ENCODE measurements around the gene PLEKHG2. TPM values are rescaled to one million over a fixed set of nuclear protein-coding genes. Genes with fewer than 3 reads are reported as not detected.

The PLEKHG2 gene
- total and polyA plus RNA-seq, 9 of the 15 experiments (the other 6 are each of a cell fraction or from before 2014, with no cell fraction given) = 0.98 to 45.7 (median 9.8) TPM

GRCh38 chr19:39406656-39407409 lies 5.6 kb upstream of the PLEKHG2 start, which contains the start of gene ZFP36 (continued):
- TF ChIP-seq ZNF398 (CRISPR knock-in tag; IDR thresholded peaks at IDR 0.05) (no peak), RNF2 (IDR thresholded peaks at IDR 0.05) (no peak), RBM15 (IDR thresholded peaks at IDR 0.05; ENCODE audit: insufficient read depth, low read length) (no peak), RHOXF2B (CRISPR knock-in tag; conservative IDR thresholded peaks at IDR 0.05) (no peak), TGIF2 (CRISPR knock-in tag; IDR thresholded peaks at IDR 0.05) (no peak), NCOA1 (IDR thresholded peaks at IDR 0.05; ENCODE audit: low read depth) (no peak), HMBOX1 (IDR thresholded peaks at IDR 0.05) (0 out of 2 replicates have a peak, but pooled peaks have one; percentile 39), BCLAF1 (IDR thresholded peaks at IDR 0.05; ENCODE audit: borderline replicate concordance in 1 of 2, control insufficient read depth in 1 of 2, low read depth in 2 of 2, low read length in 1 of 2) (peak in 1 of 2 experiments; percentile 84; a peak in 1 of 4 replicates), HNRNPH1 (optimal IDR thresholded peaks at IDR 0.05; ENCODE audit: low read depth, low read length) (no peak), MITF (IDR thresholded peaks at IDR 0.05) (0 out of 2 replicates have a peak, but pooled peaks have one; percentile 31)
